Measurements from ENCODE around the gene IFNL2.

IFNL2 gene

DNA sequence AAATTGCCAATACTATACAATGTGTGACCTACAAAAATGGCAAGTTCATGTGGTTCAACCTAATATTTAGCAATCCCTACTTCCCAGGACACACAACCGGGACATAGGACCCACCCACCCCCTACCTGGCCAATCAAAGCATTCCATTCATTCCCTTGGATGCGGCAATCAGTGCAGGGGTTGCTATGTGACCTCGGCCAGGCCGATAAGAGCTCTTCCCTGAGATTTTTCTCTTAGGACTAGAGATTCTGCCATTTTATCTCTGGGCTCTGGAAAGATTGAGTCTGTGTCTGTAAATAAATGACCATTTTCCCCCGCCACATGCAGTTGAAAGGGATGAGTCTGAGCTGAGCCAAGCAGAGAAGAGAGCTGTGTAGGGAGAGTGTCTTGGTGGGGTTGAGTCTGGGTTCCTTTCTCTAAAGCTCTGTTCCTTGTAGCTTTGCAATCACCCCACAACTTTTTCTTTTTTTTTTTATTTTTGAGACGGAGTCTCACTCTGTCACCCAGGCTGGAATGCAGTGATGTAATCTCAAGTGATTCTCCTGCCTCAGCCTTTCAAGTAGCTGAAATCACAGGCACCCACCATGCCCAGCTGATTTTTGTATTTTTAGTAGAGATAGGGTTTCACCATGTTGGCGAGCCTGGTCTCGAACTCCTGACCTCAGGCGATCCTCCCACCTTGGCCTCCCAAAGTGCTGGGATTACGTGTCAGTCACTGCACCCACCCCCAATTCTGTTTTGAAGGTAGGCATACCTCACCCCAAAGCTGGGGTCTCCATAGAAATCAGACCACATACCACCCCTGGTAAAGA, 35.4 kb downstream of the IFNL2 start:
- H3K27ac ChIP-seq = no peak overlapping the region
- no peak for TF ChIP-seq ZFX (IDR thresholded peaks at IDR 0.05)
- TF ChIP-seq, protein P1, sequence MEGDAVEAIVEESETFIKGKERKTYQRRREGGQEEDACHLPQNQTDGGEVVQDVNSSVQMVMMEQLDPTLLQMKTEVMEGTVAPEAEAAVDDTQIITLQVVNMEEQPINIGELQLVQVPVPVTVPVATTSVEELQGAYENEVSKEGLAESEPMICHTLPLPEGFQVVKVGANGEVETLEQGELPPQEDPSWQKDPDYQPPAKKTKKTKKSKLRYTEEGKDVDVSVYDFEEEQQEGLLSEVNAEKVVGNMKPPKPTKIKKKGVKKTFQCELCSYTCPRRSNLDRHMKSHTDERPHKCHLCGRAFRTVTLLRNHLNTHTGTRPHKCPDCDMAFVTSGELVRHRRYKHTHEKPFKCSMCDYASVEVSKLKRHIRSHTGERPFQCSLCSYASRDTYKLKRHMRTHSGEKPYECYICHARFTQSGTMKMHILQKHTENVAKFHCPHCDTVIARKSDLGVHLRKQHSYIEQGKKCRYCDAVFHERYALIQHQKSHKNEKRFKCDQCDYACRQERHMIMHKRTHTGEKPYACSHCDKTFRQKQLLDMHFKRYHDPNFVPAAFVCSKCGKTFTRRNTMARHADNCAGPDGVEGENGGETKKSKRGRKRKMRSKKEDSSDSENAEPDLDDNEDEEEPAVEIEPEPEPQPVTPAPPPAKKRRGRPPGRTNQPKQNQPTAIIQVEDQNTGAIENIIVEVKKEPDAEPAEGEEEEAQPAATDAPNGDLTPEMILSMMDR (conservative IDR thresholded peaks at IDR 0.05) = no peak

DNA sequence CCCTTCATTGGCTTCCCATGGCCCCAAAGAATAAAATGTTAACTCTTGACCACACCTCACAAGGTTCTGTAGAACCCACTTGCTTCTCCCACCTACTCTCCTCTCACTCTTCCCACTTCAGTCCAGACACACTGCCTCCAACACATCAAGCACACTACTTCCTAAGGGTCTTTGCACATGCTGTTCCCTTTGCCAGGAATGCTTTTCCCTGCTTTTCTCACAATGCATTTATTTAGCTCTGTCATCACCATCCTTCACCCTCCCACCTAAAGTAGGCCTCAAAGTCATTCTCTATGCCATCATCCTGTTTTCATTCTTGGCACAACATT, 36.0 kb downstream of the IFNL2 start:
- no peak overlapping the region for H3K27ac ChIP-seq
- TF ChIP-seq, protein P1 (conservative IDR thresholded peaks at IDR 0.05) = no peak

DNA sequence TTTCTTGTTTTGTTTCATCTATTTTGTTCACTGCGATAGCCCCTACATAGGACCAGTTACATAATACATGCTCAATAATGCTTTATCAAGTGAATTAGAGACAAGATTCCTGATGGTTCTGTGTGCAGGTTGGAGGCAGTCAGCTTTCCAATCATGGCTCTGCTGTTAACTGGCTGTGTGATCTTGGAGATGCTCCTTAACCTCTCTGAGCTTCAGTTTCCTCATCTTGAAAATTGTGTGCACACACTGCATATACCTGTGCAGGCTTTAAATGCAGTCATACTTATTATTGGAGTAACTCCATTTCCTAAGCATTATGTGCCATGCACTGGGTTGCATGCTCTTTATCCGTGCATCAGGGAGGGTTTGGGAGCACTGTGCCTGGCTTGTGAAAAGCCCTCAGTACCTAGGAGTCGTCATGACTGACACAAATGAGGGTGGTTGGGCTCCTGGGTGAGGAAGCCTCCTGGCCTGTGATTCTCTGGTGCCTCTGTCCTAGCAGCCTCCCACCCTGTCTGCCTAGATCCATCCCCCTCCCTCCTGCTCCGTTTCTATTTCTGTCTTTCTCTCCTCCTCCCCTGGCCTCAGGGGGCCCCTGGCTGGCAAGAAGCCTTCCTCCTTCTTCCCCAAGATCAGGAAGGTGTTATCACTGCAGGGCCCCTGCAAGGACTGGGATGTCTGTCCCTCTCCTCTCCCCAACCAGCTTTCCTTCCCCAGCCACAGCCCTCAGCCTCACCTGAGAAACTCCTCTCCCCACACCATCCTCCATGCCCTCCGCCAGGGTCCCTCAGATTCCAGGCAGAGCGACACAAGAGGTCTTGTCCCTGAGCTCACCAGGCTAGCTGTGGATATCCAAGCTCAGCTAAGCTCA, 36.7 kb downstream of the IFNL2 start:
- no peak overlapping the region for H3K27ac ChIP-seq
- TF ChIP-seq, protein P1 (conservative IDR thresholded peaks at IDR 0.05) = no peak
- TF ChIP-seq ZFX (IDR thresholded peaks at IDR 0.05) = no peak

DNA sequence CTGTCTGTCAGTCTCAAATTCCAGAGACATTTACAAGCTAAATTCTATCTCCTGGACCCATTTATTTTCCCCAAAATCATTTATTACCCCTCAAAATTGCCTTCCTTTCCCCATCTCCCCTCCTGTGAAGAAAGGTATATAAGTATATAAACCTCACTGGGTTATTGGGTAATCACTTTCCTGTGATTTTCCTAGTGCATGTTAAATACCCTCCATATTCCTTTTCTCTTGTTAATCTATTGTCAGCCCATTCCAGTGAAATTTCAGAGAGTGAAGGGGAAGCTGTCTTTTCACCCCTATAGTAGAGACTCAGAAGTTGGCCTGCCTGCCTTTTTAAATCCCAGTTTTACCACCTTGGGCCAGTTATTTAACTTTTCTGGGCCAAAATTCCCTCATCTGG, 37.9 kb downstream of the IFNL2 start:
- no peak overlapping the region for H3K27ac ChIP-seq
- no peak for TF ChIP-seq ZFX (IDR thresholded peaks at IDR 0.05)
- TF ChIP-seq, protein P1 (conservative IDR thresholded peaks at IDR 0.05) = no peak

DNA sequence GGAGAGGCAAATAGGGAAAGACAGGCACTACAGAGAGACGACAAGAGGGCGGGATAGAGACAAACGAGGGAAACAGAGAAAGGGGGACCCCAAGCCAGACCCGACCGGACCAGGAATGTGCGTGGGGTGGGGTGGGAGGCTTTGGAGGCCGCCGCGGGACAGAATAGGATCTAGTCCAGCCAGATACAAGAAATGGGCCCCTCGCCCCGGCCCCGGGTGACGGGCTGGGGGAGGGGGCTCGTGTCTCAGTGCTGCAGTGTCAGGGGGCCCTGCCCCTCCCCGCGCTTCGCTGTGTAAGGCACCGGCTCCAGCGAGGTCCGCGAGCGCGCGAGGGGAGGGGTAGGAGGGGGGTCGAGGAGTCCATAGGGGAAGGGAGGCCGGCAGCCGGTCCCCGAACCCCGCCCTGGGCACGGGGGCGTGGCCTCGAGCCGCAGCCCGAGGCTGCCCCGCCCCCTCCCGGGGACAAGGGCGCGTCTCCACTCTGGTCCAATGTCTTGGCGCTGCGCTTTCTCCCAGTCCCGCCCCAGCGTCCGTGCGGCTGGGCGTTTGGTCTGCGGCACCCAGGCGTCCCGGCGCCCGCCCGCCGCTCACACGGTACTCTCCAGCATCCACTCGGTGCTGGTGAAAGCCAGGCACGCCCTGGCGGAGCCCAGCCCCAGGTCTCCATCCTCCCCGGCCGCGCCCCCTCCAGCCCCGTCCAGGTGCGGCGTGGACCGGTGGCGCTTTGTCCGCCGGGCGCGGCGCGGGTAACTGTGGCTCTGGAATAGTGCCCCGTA, 39.0 kb downstream of the IFNL2 start:
- TF ChIP-seq ZFX (IDR thresholded peaks at IDR 0.05) = no peak
- TF ChIP-seq, protein P1 (conservative IDR thresholded peaks at IDR 0.05) = no peak
- H3K27ac ChIP-seq = no peak overlapping the region

DNA sequence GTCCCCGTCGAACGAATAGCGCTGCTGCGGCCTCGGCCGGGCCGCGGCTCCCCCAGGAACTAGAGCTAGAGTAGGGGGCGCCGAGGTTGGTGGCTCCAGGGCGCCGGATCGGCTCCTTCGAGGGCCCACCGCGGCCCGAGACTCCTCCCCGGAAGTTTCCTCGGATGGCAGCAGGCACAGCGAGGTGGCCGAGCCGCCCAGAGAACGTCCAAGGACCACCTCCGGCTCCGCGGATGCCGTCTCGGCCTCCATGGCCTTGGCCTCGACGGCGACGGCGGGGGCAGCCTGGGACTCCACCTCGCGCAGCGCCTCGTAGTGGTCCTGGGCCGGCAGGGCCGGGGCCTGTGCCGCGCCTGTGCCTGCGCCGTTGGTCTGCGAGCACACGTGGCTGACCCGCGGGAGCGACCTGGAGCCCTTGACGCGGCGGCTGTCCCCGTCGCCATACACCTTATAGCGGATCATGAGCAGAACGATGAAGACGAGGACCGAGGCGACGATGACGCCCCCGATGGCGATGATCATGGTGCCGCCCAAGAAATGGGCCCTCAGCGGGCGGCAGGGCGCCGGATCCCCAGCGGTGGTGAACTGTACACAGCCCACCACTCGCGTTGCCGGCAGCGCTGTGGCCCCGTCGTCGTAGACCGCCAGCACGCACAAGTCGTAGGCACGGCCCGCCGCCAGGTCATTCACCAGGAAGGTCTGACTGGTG, 39.8 kb downstream of the IFNL2 start:
- no peak for TF ChIP-seq ZFX (IDR thresholded peaks at IDR 0.05)
- TF ChIP-seq, protein P1 (conservative IDR thresholded peaks at IDR 0.05) = no peak
- H3K27ac ChIP-seq = no peak overlapping the region

Data from C4-2B (cell line).